Keratinocyte (primary cell): ENCODE data around the gene BAIAP3.

Source experiments
- CTCF ChIP-seq, 3 experiments: IDR thresholded peaks in 1 of 3; conservative IDR thresholded peaks in 1 of 3; optimal IDR thresholded peaks in 1 of 3; 2 replicates in 2 of 3; 3 replicates in 1 of 3; pipeline versions ENCODE3 to v1.5.1; 2011; ENCODE audit warnings: low read length in 3 of 3, mild to moderate bottlenecking in 3 of 3, moderate library complexity in 2 of 3, control low read depth in 1 of 3, inconsistent platforms in 1 of 3; ENCODE audit not compliant: insufficient read depth in 2 of 3; ENCODE audit errors: extremely low read depth in 1 of 3
- EZH2 ChIP-seq: IDR thresholded peaks from one replicate; pipeline ENCODE4 v1.6.1; 2012; ENCODE audit warnings: inconsistent platforms, mild to moderate bottlenecking, low read length, moderate library complexity

- TF ChIP-seq CTCF (optimal IDR thresholded peaks at IDR 0.05 in 1 of 3, IDR thresholded peaks at IDR 0.05 in 1 of 3, conservative IDR thresholded peaks at IDR 0.05 in 1 of 3; ENCODE audit: extremely low read depth in 1 of 3, insufficient read depth in 2 of 3, low read length in 3 of 3), result no peak
- no peak for TF ChIP-seq EZH2
These were observed 46.8 kb upstream of the BAIAP3 start for GRCh38 chr16:1286513-1287094.
